Peyer's patch (tissue), 4 donors: ENCODE measurements around the gene PPP1R16B.

ENCODE experiments used
- CTCF ChIP-seq, 6 experiments: fragments of 450-650 bp in 4 of 6; fragments of 200-600 bp in 2 of 6; sonication (generic) in 1 of 6; IDR thresholded peaks; one replicate each; pipeline ENCODE4 v1.5.1; 2017 to 2019; ENCODE audit warnings: antibody characterized with exemption in 6 of 6, mild to moderate bottlenecking in 3 of 6, moderate library complexity in 1 of 6
- POLR2A ChIP-seq, 2 donors: fragments of 450-650 bp; IDR thresholded peaks; one replicate each; pipeline ENCODE4 v1.5.1; 2017; ENCODE audit warnings: antibody characterized with exemption in 2 of 2, mild to moderate bottlenecking in 2 of 2, moderate library complexity in 2 of 2

- TF ChIP-seq POLR2A (IDR thresholded peaks at IDR 0.05) = no peak
- peak in 1 of 6 experiments; percentile 7 for TF ChIP-seq CTCF (IDR thresholded peaks at IDR 0.05)
Measured at GRCh38 chr20:38961530-38962043, 156.1 kb downstream of the PPP1R16B start.
